T follicular helper cell (primary cell): ENCODE measurements around the gene ZNF550.

Experiments
- DNase-seq: peaks from one replicate; pipeline ENCODE4 v3.0.0-alpha.2; 2020; ENCODE audit warnings: low read depth
- total RNA-seq, 2 experiments: gene quantifications; one replicate each; lab custom pipeline; 2026; lab: John Stamatoyannopoulos, UW

ZNF550 gene
- 23.7 to 53.4 reads per million in 2 experiments for total RNA-seq

DNA sequence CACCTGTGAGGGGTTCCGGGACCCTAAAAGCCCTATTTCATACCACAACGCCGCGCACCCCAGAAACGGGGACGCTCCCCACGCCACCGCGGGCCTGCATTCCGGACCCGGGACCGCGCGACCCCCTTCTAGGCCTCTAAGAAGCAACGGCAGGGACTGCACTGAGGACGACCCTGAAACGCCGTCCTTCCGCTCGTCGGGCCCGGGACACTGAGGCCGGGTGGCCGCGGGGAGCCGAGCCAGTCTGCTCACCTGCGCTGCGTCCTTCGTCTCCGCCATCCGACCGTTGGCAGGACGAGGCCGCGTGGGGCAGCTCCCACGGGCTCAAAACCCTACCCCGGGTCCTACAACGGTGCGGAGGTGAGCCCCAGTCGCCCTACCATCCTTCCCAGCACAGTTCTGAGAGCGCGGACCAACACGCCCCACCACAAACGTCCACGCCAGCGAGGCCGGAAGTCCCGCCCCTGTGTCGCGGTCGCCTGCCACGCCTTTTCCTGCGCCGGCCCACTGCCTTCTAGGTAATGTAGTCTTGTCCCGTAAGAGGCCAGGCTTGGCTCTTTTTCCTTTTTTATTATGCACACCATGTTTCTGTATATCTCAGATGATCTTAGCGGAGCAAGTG lies at the start of gene ZNF550:
ZNF550 (minus strand) TSS at position 460 of the 622 bp plus-strand sequence; CDS start at position 279, 181 bp downstream.
- DNase-seq, result peak; percentile 79

- no peak for DNase-seq
Observed at GRCh38 chr19:57606931-57607330, 47.3 kb upstream of the ZNF550 start.

DNA sequence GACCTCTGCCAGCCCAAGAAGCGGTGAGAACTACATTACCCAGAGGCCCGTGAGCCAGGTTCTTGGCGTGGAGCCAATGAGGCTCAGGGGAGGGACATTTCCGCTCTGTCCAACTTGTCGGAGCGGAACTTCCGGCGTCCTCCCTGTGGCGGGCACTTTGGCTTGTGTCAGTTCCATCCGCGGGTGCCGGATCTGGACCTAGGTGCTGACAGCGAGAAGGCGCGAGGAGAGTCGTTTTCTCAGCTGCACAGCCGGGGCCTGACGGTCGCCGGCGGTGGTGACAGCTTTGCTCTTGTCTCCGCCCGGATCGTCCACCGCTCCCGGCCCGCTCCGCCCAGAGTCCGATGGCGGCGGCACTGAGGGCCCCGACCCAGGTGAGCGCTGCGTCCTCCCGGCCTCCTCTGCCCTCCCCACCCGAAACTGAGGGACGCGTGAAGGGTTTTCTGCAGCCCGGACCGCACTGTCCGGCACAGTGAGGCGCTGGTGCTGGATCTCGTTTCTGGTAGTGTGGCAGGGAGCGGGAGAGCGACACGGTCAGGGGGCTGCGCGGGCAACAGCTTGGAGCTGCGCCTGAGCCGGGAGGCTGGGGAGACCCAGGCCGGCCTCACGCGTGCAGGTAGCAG lies 40.2 kb upstream of the ZNF550 start, which contains the start of gene ZNF530:
ZNF530 (plus strand) TSS at position 125 of the 623 bp plus-strand sequence. CDS start 4,461 bp downstream, outside the sequence.
- peak; percentile 60 for DNase-seq

GRCh38 chr19:57599377-57599760 lies 39.7 kb upstream of the ZNF550 start:
- no peak for DNase-seq

DNA sequence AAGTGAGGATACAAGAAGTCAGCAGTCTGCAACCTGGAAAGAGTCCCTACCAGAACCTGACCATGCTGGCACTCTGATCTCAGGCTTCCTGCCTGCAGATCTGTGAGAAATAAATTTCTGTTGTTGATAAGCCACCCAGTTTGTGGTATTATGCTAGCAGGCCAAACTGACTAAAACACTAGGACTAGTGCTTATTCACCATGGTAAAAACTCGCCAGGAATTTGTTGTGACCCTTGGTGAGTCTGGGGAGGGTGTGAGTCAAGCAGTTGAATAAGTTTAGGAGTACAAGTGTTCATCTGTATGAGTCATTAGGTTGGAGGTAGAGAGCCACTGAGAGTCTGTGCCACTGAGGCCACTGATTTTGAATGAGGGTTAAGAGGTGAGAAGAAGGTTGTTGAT lies 27.9 kb upstream of the ZNF550 start:
- DNase-seq, result no peak

DNA sequence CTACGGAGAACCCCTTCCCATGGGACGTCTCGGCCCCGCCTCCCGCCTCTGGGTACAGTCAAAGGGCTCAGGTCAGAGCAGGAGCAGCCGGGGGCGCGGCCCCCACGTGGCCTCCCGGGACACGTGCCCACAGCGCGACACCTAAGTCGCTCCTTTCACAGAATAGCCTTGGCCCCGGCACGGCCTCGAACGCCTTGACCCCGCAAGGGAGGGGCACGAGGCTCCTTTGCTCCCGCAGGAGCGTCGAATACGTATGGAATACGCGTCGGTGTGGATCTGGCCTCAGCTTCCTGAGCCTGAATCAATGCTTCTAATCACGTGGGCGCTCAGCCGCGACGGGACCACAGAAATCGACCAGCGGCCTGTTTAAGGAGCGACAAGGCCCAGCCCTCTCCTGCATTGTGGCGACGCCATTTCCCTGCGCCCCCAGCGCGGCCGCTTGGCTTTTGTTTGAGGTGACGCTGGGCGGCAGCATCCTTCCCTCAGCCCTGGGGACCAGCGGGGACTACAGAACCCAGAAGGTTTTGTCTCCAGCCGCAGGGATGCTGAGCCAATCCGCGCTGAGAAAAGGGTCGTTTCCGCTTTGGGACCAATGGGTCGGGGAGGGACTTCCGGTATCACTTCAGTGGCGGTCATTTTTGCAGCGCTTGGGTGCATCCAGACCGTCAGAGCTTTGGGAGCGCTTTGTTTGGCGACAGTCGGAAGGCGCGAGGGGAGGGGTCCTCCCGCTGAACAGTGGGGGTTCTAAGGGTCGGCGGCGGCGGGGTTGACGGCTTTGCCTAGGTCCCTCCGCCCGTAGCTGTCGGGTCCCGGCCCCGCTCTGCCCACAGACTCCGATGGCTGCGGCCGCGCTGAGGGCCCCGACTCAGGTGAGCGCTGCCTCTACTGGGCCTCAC lies 24.1 kb upstream of the ZNF550 start, which contains the start of gene ZIK1:
ZIK1 (plus strand) TSS at position 625 of the 896 bp plus-strand sequence; CDS start at position 837, 212 bp downstream.
- DNase-seq, result peak; percentile 79

DNA sequence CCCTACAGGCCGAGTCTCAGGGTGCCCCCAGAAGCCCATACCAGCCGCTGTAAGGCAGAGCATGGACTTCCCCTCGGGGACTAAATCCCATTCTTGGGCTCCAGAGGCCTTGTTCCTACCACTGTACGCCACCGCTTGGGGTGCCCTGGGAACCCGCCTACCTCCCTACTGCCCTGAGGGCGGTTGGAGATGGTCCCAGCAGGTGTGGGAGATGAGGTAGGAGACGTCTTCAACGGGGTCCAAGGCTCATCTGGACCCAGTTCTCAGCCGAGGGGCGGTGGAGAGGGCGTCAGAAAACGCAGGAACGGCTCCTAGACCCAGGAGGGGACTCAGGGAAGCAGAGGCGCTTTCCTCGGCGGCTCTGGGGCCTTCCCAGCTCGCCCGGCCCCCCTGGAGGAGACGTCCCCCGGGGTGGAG lies 23.4 kb upstream of the ZNF550 start:
- DNase-seq, result no peak

DNA sequence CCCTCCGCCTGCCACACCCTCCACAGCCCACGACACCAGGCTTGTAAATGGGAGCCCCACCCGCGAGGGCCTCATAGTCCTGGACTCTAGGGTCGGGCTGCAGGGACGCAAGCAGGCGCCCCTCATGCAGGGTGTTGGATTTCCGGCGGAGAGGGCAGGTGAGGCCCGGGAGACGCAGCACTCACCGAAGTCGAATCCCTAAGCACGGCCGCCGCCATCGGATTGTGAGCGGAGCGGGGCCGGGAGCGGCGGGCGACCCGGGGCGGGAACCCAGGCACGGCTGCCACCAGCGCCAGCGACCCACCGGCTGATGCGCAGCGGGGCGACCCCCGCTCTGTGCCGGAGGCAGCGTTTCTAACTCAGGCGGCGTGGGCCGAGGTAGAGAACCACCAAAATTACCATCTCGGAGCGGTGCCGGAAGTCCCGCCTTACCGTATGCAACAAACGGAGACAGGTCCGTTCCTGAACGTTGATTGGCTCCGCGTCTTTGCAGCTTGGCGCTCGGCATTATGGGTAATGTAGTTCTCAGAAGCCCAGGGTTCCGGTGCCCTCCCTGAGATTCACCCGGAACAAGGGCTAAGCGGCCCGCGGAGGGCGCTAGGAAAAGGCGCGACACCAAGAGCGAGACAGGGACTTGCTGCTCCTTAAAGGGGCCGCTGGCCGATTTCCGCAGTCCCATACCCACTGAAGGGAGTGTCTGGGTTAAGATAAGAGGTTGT lies 19.0 kb upstream of the ZNF550 start, which contains the start of gene ZNF416:
ZNF416 (minus strand) TSS at position 425 of the 719 bp plus-strand sequence; CDS start at position 218, 207 bp downstream.
- peak; percentile 94 for DNase-seq

DNA sequence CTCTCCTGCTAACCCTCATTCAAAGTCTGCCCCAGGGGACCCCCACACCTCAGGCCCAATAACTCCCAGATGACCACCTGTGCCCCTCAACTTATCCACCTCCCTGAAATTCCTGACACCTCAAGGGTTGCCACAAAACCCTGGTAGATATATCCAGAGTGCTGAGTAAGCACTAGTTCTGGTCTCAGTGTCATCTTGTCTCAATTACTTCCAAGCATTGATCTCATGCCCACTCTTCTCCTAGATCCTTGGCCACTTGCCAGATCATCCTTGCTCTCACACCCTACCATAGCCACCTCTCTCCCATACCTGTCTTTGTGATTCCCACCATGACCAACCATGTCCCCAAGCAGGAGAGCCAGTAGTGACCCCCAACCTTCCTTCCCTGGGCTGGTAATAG lies 17.0 kb upstream of the ZNF550 start:
- DNase-seq, result no peak

- DNase-seq, result no peak
Observed at GRCh38 chr19:57572415-57572947, 12.8 kb upstream of the ZNF550 start.

DNA sequence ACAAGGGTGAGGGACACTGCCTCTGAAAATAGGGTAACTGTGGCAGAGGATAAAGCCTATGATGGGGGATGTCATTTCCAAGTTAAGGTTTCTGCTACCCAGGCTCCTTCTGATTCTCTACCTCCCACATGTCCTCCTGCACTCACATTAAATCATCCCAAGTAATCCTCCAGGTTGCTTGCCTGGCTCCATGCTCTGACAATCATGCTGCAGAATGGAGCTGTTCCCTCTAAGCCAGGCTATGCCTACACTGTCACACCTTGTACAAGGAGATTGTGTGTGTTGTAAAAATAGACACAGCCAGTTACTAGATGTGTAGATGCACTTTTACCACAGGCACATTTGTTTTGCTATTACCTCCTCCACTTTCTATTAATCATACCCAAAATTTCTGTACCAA lies 11.0 kb upstream of the ZNF550 start:
- DNase-seq, result no peak

GRCh38 chr19:57566396-57567265 lies 7.0 kb upstream of the ZNF550 start:
- no peak for DNase-seq

GRCh38 chr19:57563547-57563946 lies 3.9 kb upstream of the ZNF550 start:
- no peak for DNase-seq

DNA sequence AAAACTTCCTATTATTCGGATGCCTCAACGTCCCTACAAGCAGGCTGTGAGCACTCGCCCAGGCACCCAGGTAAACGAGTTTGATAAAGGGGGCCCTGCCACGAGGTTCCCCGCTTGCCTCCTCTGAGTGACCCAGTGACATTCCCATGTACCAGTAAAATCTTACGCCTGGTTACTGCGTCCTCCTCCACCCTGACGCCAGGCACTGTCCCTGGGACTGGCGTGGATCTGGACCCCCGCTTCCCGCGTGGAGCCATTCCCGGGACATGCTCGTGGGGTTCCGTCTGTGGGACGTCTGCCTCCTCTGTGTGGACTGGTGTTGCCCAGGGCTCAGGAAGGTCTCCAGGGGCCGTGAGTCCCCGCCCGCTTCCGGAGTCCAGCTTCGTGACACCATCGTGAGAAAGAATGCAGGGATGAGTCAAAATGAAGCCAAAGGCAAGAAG lies 407 bp upstream of the ZNF550 start:
- no peak for DNase-seq

- no peak for DNase-seq
Observed at GRCh38 chr19:57559008-57559403, 657 bp downstream of the ZNF550 start.

- DNase-seq, result no peak
Observed at GRCh38 chr19:57558525-57558924, 1.1 kb downstream of the ZNF550 start.

DNA sequence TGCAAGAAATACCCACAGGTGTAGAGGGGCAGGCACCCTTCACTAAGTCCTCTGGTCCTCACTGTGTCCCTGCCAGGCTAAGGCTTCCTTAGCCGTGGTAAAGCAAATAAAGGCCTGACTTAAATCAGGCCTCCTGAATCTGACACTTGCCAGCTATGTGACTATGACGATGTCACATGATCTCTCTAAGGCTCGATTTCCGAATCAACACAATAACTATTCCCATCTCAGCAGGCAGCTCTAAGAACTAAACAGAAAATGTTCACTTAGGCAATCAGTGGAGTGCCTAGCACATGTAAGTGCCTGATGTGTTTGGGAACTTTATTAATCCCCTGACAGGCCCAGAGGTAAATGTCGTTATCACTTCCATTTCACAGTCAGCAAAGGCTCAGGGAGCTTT lies 2.0 kb downstream of the ZNF550 start:
- DNase-seq, result no peak

GRCh38 chr19:57552432-57552831 lies 7.2 kb downstream of the ZNF550 start:
- DNase-seq, result no peak

DNA sequence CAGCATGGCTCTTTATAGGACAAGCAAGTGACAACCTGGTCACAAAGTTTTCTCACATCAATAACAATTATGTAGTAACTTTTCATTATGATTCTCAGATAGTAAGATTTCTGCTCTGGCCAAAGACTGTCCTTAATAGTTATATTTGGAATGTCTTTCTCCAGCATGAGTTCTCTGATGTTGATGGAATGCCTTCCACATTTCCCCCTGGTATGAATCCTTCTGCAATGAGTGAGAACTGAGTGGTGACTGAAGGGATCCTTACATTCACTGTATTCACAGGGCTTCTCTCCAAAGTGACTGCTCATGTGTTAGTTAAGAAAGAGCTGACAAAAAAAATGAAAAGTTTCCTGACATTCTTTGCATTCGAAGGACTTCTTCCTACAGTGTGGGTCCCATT lies 13.2 kb downstream of the ZNF550 start:
- DNase-seq, result no peak

DNA sequence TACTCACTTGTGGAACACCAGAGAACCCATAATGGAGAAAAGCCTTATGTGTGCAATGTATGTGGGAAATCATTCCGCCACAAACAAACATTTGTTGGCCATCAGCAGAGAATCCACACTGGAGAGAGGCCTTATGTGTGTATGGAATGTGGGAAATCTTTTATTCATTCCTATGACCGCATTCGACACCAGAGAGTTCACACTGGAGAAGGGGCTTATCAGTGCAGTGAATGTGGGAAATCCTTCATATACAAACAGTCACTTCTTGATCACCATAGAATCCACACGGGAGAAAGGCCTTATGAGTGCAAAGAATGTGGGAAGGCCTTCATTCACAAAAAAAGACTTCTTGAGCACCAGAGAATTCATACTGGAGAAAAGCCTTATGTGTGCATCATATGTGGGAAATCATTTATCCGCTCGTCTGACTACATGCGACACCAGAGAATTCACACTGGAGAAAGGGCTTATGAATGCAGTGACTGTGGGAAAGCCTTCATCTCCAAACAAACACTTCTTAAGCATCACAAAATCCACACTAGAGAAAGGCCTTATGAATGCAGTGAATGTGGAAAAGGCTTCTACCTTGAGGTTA lies 21.6 kb downstream of the ZNF550 start:
- no peak for DNase-seq
